IPS-20b (cell line): ENCODE results near the gene RAD51B.

Source experiments
- H3K27ac ChIP-seq: one replicate; pipeline ENCODE4 v1.5.1; 2013; ENCODE audit warnings: low read length
- H3K27me3 ChIP-seq: 2 replicates; pipeline ENCODE4 v1.6.1; 2013; ENCODE audit warnings: mild to moderate bottlenecking, low read length, inconsistent platforms; ENCODE audit not compliant: insufficient read depth
- H3K36me3 ChIP-seq: 2 replicates; pipeline ENCODE4 v1.6.1; 2013; ENCODE audit warnings: low read depth, mild to moderate bottlenecking, inconsistent platforms, low read length, moderate library complexity; ENCODE audit not compliant: insufficient read depth
- H3K4me1 ChIP-seq: 2 replicates; pipeline ENCODE4 v1.6.1; 2013; ENCODE audit warnings: mild to moderate bottlenecking, control low read depth, inconsistent platforms, low read length, moderate library complexity; ENCODE audit not compliant: insufficient read depth
- H3K4me3 ChIP-seq: 2 replicates; pipeline ENCODE4 v1.5.1; 2013; ENCODE audit warnings: mild to moderate bottlenecking, low read length, inconsistent platforms
- H3K9ac ChIP-seq: 2 replicates; pipeline ENCODE4 v1.6.1; 2013; ENCODE audit warnings: low read depth, mild to moderate bottlenecking, inconsistent platforms, low read length, moderate library complexity
- H3K9me3 ChIP-seq: 2 replicates; pipeline ENCODE4 v1.6.1; 2013; ENCODE audit warnings: mild to moderate bottlenecking, low read depth, low read length, inconsistent platforms; ENCODE audit not compliant: insufficient read depth

The RAD51B gene

GRCh38 chr14:68516342-68516741, 696.8 kb downstream of the RAD51B start:
- H3K27me3 ChIP-seq, result no peaks in the 10 kb centered on the region
- no peak overlapping the region for H3K9ac ChIP-seq
- no peaks in the 10 kb centered on the region for H3K9me3 ChIP-seq
- H3K4me3 ChIP-seq, result no peak overlapping the region
- no peak overlapping the region for H3K27ac ChIP-seq
- H3K36me3 ChIP-seq, result no peaks in the 10 kb centered on the region
- H3K4me1 ChIP-seq, result peaks cover 19% of the 10 kb centered on the region

GRCh38 chr14:68518166-68518565, 698.6 kb downstream of the RAD51B start:
- Histone ChIP-seq H3K4me1 (peaks cover 31% of the 10 kb centered on the region), H3K9ac (no peak overlapping the region), H3K9me3 (no peaks in the 10 kb centered on the region), H3K27ac (no peak overlapping the region), H3K4me3 (no peak overlapping the region), H3K36me3 (no peaks in the 10 kb centered on the region), H3K27me3 (no peaks in the 10 kb centered on the region)

- Histone ChIP-seq H3K4me3 (no peak overlapping the region), H3K9ac (no peak overlapping the region), H3K27ac (no peak overlapping the region), H3K27me3 (no peaks in the 10 kb centered on the region), H3K36me3 (no peaks in the 10 kb centered on the region), H3K4me1 (peaks cover 31% of the 10 kb centered on the region), H3K9me3 (no peaks in the 10 kb centered on the region)
Measured at GRCh38 chr14:68518761-68519670, 699.4 kb downstream of the RAD51B start.

GRCh38 chr14:68519671-68520187, 700.1 kb downstream of the RAD51B start:
- peaks cover 31% of the 10 kb centered on the region for H3K4me1 ChIP-seq
- H3K27ac ChIP-seq, result no peak overlapping the region
- H3K9ac ChIP-seq, result no peak overlapping the region
- no peak overlapping the region for H3K4me3 ChIP-seq
- no peaks in the 10 kb centered on the region for H3K27me3 ChIP-seq
- H3K9me3 ChIP-seq, result no peaks in the 10 kb centered on the region
- no peaks in the 10 kb centered on the region for H3K36me3 ChIP-seq

- H3K9ac ChIP-seq, result no peak overlapping the region
- no peaks in the 10 kb centered on the region for H3K27me3 ChIP-seq
- no peaks in the 10 kb centered on the region for H3K36me3 ChIP-seq
- H3K4me1 ChIP-seq, result peaks cover 31% of the 10 kb centered on the region
- H3K4me3 ChIP-seq, result no peak overlapping the region
- H3K9me3 ChIP-seq, result no peaks in the 10 kb centered on the region
- H3K27ac ChIP-seq, result no peak overlapping the region
Measured at GRCh38 chr14:68520637-68521556, 701.3 kb downstream of the RAD51B start.

GRCh38 chr14:68521557-68521901, 702.0 kb downstream of the RAD51B start:
- Histone ChIP-seq H3K27me3 (no peaks in the 10 kb centered on the region), H3K9me3 (no peaks in the 10 kb centered on the region), H3K27ac (no peak overlapping the region), H3K4me3 (no peak overlapping the region), H3K9ac (no peak overlapping the region), H3K4me1 (peaks cover 31% of the 10 kb centered on the region), H3K36me3 (no peaks in the 10 kb centered on the region)

- H3K4me3 ChIP-seq, result no peak overlapping the region
- H3K9me3 ChIP-seq, result no peaks in the 10 kb centered on the region
- H3K27ac ChIP-seq, result no peak overlapping the region
- H3K9ac ChIP-seq, result no peak overlapping the region
- no peaks in the 10 kb centered on the region for H3K36me3 ChIP-seq
- H3K27me3 ChIP-seq, result no peaks in the 10 kb centered on the region
- H3K4me1 ChIP-seq, result peaks cover 34% of the 10 kb centered on the region
Measured at GRCh38 chr14:68521961-68522509, 702.5 kb downstream of the RAD51B start.

GRCh38 chr14:68522510-68523325, 703.1 kb downstream of the RAD51B start:
- peaks cover 37% of the 10 kb centered on the region for H3K4me1 ChIP-seq
- H3K9me3 ChIP-seq, result no peaks in the 10 kb centered on the region
- H3K27me3 ChIP-seq, result no peaks in the 10 kb centered on the region

GRCh38 chr14:68523326-68523610, 703.7 kb downstream of the RAD51B start:
- Histone ChIP-seq H3K27ac (no peak overlapping the region), H3K9ac (no peak overlapping the region), H3K4me1 (peaks cover 37% of the 10 kb centered on the region), H3K9me3 (no peaks in the 10 kb centered on the region), H3K4me3 (no peak overlapping the region), H3K27me3 (no peaks in the 10 kb centered on the region), H3K36me3 (no peaks in the 10 kb centered on the region)

More at GRCh38 chr14:68522510-68523325, 703.1 kb downstream of the RAD51B start:
- Histone ChIP-seq H3K9ac (no peak overlapping the region), H3K27ac (no peak overlapping the region), H3K4me3 (no peak overlapping the region), H3K36me3 (no peaks in the 10 kb centered on the region)

GRCh38 chr14:68523989-68524725, 704.6 kb downstream of the RAD51B start:
- Histone ChIP-seq H3K36me3 (no peaks in the 10 kb centered on the region), H3K4me3 (no peak overlapping the region), H3K27me3 (no peaks in the 10 kb centered on the region), H3K9ac (no peak overlapping the region), H3K27ac (no peak overlapping the region), H3K4me1 (peaks cover 33% of the 10 kb centered on the region), H3K9me3 (0 out of 2 replicates have a peak, but pooled peaks cover 4% of the 10 kb centered on the region)
